Cardiac fibroblast (primary cell): ENCODE measurements around the gene CRAMP1.

ENCODE experiments used
- DNase-seq, 2 donors: peaks; one replicate each; pipeline versions ENCODE4 v3.0.0 to v3.0.0-alpha.2; 2010; ENCODE audit warnings: low read depth in 2 of 2
- H3K4me3 ChIP-seq, 2 donors: replicated peaks in 1 of 2; 1 replicate in 1 of 2; 2 replicates in 1 of 2; pipeline ENCODE4 v1.5.1; 2011; ENCODE audit warnings: low read depth in 2 of 2, low read length in 2 of 2, mild to moderate bottlenecking in 2 of 2, moderate library complexity in 1 of 2
- CTCF ChIP-seq: IDR thresholded peaks from one replicate; pipeline ENCODE4 v1.5.1; 2011; ENCODE audit warnings: low read depth, mild to moderate bottlenecking, low read length, inconsistent platforms

The CRAMP1 gene

GRCh38 chr16:1612320-1613111 lies at the start of gene CRAMP1:
Gene CRAMP1, plus strand, starts transcription at chr16:1612360. Its CDS starts 2,280 bp downstream, at chr16:1614640.
- peak within 1 kb of the TSS; percentile 89 to 94 for H3K4me3 ChIP-seq
- peak in 1 of 2 donors; percentile 26 for DNase-seq
- TF ChIP-seq CTCF, result no peak

- TF ChIP-seq CTCF, result no peak
- DNase-seq, result no peak
- no peak overlapping the region for H3K4me3 ChIP-seq
Measured at GRCh38 chr16:1563786-1564185, 48.4 kb upstream of the CRAMP1 start.

GRCh38 chr16:1564325-1564724 lies 47.8 kb upstream of the CRAMP1 start:
- peak; percentile 24 for TF ChIP-seq CTCF
- H3K4me3 ChIP-seq, result no peak overlapping the region
- no peak for DNase-seq

GRCh38 chr16:1565083-1565805 lies 46.9 kb upstream of the CRAMP1 start:
- DNase-seq, result no peak
- no peak for TF ChIP-seq CTCF
- no peak overlapping the region for H3K4me3 ChIP-seq

GRCh38 chr16:1567988-1568387 lies 44.2 kb upstream of the CRAMP1 start:
- H3K4me3 ChIP-seq, result no peak overlapping the region
- DNase-seq, result no peak
- no peak for TF ChIP-seq CTCF

GRCh38 chr16:1571012-1571671 lies 41.0 kb upstream of the CRAMP1 start:
- no peak for TF ChIP-seq CTCF
- DNase-seq, result no peak

More at GRCh38 chr16:1571012-1571671, 41.0 kb upstream of the CRAMP1 start:
- no peak overlapping the region for H3K4me3 ChIP-seq
